Fibroblast of lung (primary cell): ENCODE results near the gene GPR162. TPM values are rescaled to one million over a fixed set of nuclear protein-coding genes. Genes with fewer than 3 reads are reported as not detected.
A peak's percentile ranks its signal among the peaks of the same experiment; 100 is the strongest.

Experiments
- DNase-seq, 2 donors: peaks; one replicate each; pipeline versions ENCODE4 v3.0.0 to v3.0.0-alpha.2; 2010; ENCODE audit warnings: low read depth in 2 of 2
- H2AFZ ChIP-seq: 2 replicates; pipeline ENCODE4 v1.5.1; 2012; ENCODE audit warnings: low read length, control low read depth, inconsistent platforms
- H3K27ac ChIP-seq: 2 replicates; pipeline ENCODE4 v1.5.1; 2011; ENCODE audit warnings: low read length, control low read depth; ENCODE audit not compliant: insufficient read depth
- H3K27me3 ChIP-seq: 2 replicates; pipeline ENCODE4 v1.5.1; 2011; ENCODE audit warnings: mild to moderate bottlenecking, low read length; ENCODE audit not compliant: control insufficient read depth, insufficient read depth
- H3K36me3 ChIP-seq: 2 replicates; pipeline ENCODE4 v1.5.1; 2011; ENCODE audit warnings: low read length; ENCODE audit not compliant: control insufficient read depth, insufficient read depth
- H3K4me1 ChIP-seq: 2 replicates; pipeline ENCODE4 v1.5.1; 2011; ENCODE audit warnings: low read length; ENCODE audit not compliant: control insufficient read depth, insufficient read depth; ENCODE audit errors: extremely low read depth
- H3K4me2 ChIP-seq: 2 replicates; pipeline ENCODE4 v1.5.1; 2011; ENCODE audit warnings: low read length, control low read depth; ENCODE audit not compliant: insufficient read depth; ENCODE audit errors: extremely low read depth
- H3K4me3 ChIP-seq, 4 experiments: fragments of 200-600 bp in 1 of 4; sonication (generic) in 1 of 4; replicated peaks in 1 of 4; 2 replicates each; pipeline ENCODE4 v1.5.1; 2011 to 2016; ENCODE audit warnings: low read length in 4 of 4, low read depth in 3 of 4, mild to moderate bottlenecking in 3 of 4, control low read depth in 2 of 4, inconsistent platforms in 1 of 4, mixed read lengths in 1 of 4; ENCODE audit not compliant: insufficient read depth in 1 of 4; ENCODE audit errors: control extremely low read depth in 1 of 4
- H3K79me2 ChIP-seq: 2 replicates; pipeline ENCODE4 v1.5.1; 2012; ENCODE audit warnings: mild to moderate bottlenecking, low read length, inconsistent platforms; ENCODE audit not compliant: control insufficient read depth, insufficient read depth
- H3K9ac ChIP-seq: 2 replicates; pipeline ENCODE4 v1.5.1; 2011; ENCODE audit warnings: mild to moderate bottlenecking, low read length, control low read depth; ENCODE audit not compliant: insufficient read depth
- H3K9me3 ChIP-seq: 2 replicates; pipeline ENCODE4 v1.5.1; 2012; ENCODE audit warnings: low read depth, low read length; ENCODE audit not compliant: control insufficient read depth, insufficient read depth
- H4K20me1 ChIP-seq: 2 replicates; pipeline ENCODE4 v1.5.1; 2011; ENCODE audit warnings: low read length; ENCODE audit not compliant: control insufficient read depth, insufficient read depth; ENCODE audit errors: extremely low read depth
- CTCF ChIP-seq, 2 donors: IDR thresholded peaks in 1 of 2; conservative IDR thresholded peaks in 1 of 2; 1 replicate in 1 of 2; 2 replicates in 1 of 2; pipeline ENCODE4 v1.5.1; 2011 to 2012; ENCODE audit warnings: low read length in 2 of 2, control low read depth in 1 of 2, inconsistent platforms in 1 of 2, low read depth in 1 of 2, mild to moderate bottlenecking in 1 of 2
- EZH2 ChIP-seq: IDR thresholded peaks from 2 replicates; pipeline ENCODE4 v1.5.1; 2012; ENCODE audit warnings: low read length, control low read depth, mild to moderate bottlenecking; ENCODE audit errors: missing control alignments
- polyA plus RNA-seq, 2 donors: library from polyadenylated mRNA; depleted of rRNA in 1 of 2; stranded (reverse) in 1 of 2; unstranded in 1 of 2; fragments of >200 nt; gene quantifications; 2 replicates each; pipeline ENCODE4 v1.2.1, GENCODE V29; 2011 to 2012; ENCODE audit warnings: missing spikeins in 1 of 2
- total RNA-seq: library from RNA; depleted of rRNA; stranded (reverse); fragments of >200 nt; gene quantifications from 2 replicates; pipeline ENCODE4 v1.2.1, GENCODE V29; 2014

Gene GPR162
- total and polyA plus RNA-seq, 2 donors (not counting 1 experiment from before 2014, with no cell fraction given), result 5.6 to 11.1 TPM

- no peak overlapping the region for H3K4me2 ChIP-seq
- no peak overlapping the region for H3K4me3 ChIP-seq
- no peak for TF ChIP-seq EZH2
- H3K27ac ChIP-seq, result no peak overlapping the region
- peaks cover 11% of the 10 kb centered on the region for H3K4me1 ChIP-seq
- H3K9ac ChIP-seq, result no peak overlapping the region
- no peaks in the 10 kb centered on the region for H3K9me3 ChIP-seq
- H4K20me1 ChIP-seq, result no peaks in the 10 kb centered on the region
- no peaks in the 10 kb centered on the region for H3K79me2 ChIP-seq
- DNase-seq, result no peak
- peaks cover 10% of the 10 kb centered on the region for H3K36me3 ChIP-seq
- H2AFZ ChIP-seq, result no peak overlapping the region
- H3K27me3 ChIP-seq, result no peaks in the 10 kb centered on the region
Measured at GRCh38 chr12:6775185-6776174, 46.1 kb upstream of the GPR162 start.

- H2AFZ ChIP-seq, result no peak overlapping the region
- no peaks in the 10 kb centered on the region for H3K36me3 ChIP-seq
- H3K9ac ChIP-seq, result no peak overlapping the region
- peaks cover 3% of the 10 kb centered on the region for H3K4me1 ChIP-seq
- no peak for DNase-seq
- no peaks in the 10 kb centered on the region for H3K9me3 ChIP-seq
- H3K27ac ChIP-seq, result no peak overlapping the region
- no peaks in the 10 kb centered on the region for H3K27me3 ChIP-seq
- H3K79me2 ChIP-seq, result no peaks in the 10 kb centered on the region
- no peak overlapping the region for H3K4me2 ChIP-seq
- H4K20me1 ChIP-seq, result no peaks in the 10 kb centered on the region
- no peak overlapping the region for H3K4me3 ChIP-seq
- TF ChIP-seq EZH2 (no peak), CTCF (conservative IDR thresholded peaks at IDR 0.05 in 1 of 2, IDR thresholded peaks at IDR 0.05 in 1 of 2; ENCODE audit: low read depth in 1 of 2, low read length in 2 of 2) (no peak)
Measured at GRCh38 chr12:6777386-6777785, 44.2 kb upstream of the GPR162 start.

- H4K20me1 ChIP-seq, result no peaks in the 10 kb centered on the region
- H3K79me2 ChIP-seq, result no peaks in the 10 kb centered on the region
- no peak overlapping the region for H3K27ac ChIP-seq
- H3K9ac ChIP-seq, result no peak overlapping the region
- H3K27me3 ChIP-seq, result no peaks in the 10 kb centered on the region
- peak overlapping the region; percentile 70 for H2AFZ ChIP-seq
- no peaks in the 10 kb centered on the region for H3K9me3 ChIP-seq
- peak; percentile 37 to 40 for DNase-seq
- TF ChIP-seq CTCF (conservative IDR thresholded peaks at IDR 0.05 in 1 of 2, IDR thresholded peaks at IDR 0.05 in 1 of 2; ENCODE audit: low read depth in 1 of 2, low read length in 2 of 2) (no peak), EZH2 (no peak)
- no peaks in the 10 kb centered on the region for H3K36me3 ChIP-seq
- H3K4me1 ChIP-seq, result peaks cover 3% of the 10 kb centered on the region
- peak overlapping the region; percentile 96 for H3K4me2 ChIP-seq
- H3K4me3 ChIP-seq, result peak overlapping the region; percentile 30 to 51 (median 42)
Measured at GRCh38 chr12:6778217-6778573, 43.4 kb upstream of the GPR162 start.
